Neural cell (in vitro differentiated cells): Measurements from ENCODE around the gene CDKN1B.

Experiments
- EP300 ChIP-seq: fragments of 450-650 bp; conservative IDR thresholded peaks from 2 replicates; pipeline ENCODE4 v1.6.1; 2014; ENCODE audit warnings: antibody characterized with exemption, mild to moderate bottlenecking, moderate library complexity; ENCODE audit not compliant: poor library complexity, severe bottlenecking
- POLR2AphosphoS5 ChIP-seq: IDR thresholded peaks from 2 replicates; pipeline ENCODE4 v1.6.1; 2012
- TAF1 ChIP-seq: IDR thresholded peaks from 2 replicates; pipeline ENCODE4 v1.6.1; 2012; ENCODE audit warnings: low read depth
- TF ChIP-seq, protein P1 (sequence below): fragments of 450-650 bp; IDR thresholded peaks from 2 replicates; pipeline ENCODE4 v1.5.1; 2014; ENCODE audit warnings: antibody characterized with exemption, mild to moderate bottlenecking, moderate library complexity; ENCODE audit not compliant: poor library complexity, severe bottlenecking

DNA sequence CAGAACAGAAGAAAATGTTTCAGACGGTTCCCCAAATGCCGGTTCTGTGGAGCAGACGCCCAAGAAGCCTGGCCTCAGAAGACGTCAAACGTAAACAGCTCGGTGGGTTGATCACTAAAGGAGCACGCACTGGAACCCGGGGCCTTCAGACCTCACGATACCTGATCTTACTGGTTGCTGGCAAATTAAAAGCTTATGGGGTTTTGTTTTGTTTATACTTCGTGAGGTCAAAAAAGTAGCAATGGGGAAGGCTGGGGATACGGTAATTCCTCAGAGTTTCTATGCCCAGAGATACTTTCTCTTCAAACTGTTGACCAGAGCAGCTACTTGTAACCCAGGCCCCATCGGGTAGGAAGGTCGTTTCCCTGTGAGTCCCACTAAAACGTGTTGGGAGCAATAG, 1.7 kb downstream of the CDKN1B start:
- TF ChIP-seq POLR2AphosphoS5, result no peak
- no peak for TF ChIP-seq EP300
- TF ChIP-seq, protein P1, sequence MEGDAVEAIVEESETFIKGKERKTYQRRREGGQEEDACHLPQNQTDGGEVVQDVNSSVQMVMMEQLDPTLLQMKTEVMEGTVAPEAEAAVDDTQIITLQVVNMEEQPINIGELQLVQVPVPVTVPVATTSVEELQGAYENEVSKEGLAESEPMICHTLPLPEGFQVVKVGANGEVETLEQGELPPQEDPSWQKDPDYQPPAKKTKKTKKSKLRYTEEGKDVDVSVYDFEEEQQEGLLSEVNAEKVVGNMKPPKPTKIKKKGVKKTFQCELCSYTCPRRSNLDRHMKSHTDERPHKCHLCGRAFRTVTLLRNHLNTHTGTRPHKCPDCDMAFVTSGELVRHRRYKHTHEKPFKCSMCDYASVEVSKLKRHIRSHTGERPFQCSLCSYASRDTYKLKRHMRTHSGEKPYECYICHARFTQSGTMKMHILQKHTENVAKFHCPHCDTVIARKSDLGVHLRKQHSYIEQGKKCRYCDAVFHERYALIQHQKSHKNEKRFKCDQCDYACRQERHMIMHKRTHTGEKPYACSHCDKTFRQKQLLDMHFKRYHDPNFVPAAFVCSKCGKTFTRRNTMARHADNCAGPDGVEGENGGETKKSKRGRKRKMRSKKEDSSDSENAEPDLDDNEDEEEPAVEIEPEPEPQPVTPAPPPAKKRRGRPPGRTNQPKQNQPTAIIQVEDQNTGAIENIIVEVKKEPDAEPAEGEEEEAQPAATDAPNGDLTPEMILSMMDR, result no peak
- TF ChIP-seq TAF1, result no peak
